H1 (cell line): Measurements from ENCODE around the gene ST6GALNAC4. TPM values are rescaled to one million over a fixed set of nuclear protein-coding genes. Genes with fewer than 3 reads are reported as not detected.

ENCODE experiments used
- CREB1 ChIP-seq: IDR thresholded peaks from 2 replicates; pipeline ENCODE4 v1.6.1; 2012; ENCODE audit warnings: inconsistent platforms
- EP300 ChIP-seq, 2 experiments: IDR thresholded peaks; 1 replicate in 1 of 2; 2 replicates in 1 of 2; pipeline ENCODE4 v1.6.1; 2011 to 2012; ENCODE audit warnings: low read depth in 2 of 2, low read length in 2 of 2, mild to moderate bottlenecking in 2 of 2, borderline replicate concordance in 1 of 2, inconsistent platforms in 1 of 2, moderate library complexity in 1 of 2
- PHF8 ChIP-seq: fragments of 200-600 bp; sonication (generic); conservative IDR thresholded peaks from 2 replicates; pipeline ENCODE4 v1.7.1; 2012; ENCODE audit warnings: low read depth, mild to moderate bottlenecking, inconsistent platforms, low read length, moderate library complexity
- POLR2AphosphoS5 ChIP-seq: IDR thresholded peaks from 2 replicates; pipeline ENCODE4 v1.6.1; 2011; ENCODE audit warnings: low read depth, low read length
- TBP ChIP-seq: IDR thresholded peaks from 2 replicates; pipeline ENCODE4 v1.6.1; 2011; ENCODE audit warnings: low read depth, low read length, improper control_type of control experiment
- polyA plus RNA-seq, 7 experiments: library from polyadenylated mRNA; depleted of rRNA in 3 of 7; stranded (reverse) in 5 of 7; unstranded in 2 of 7; fragments of >200 nt in 5 of 7; fragments of 200-250 nt in 2 of 7; gene quantifications; 1 replicate in 5 of 7; 2 replicates in 1 of 7; 4 replicates in 1 of 7; pipeline versions ENCODE4 v1.2.1 to v1.2.3, GENCODE V29; 2011 to 2013; ENCODE audit warnings: missing spikeins in 2 of 7, mixed read lengths in 2 of 7
- total RNA-seq: library from RNA; stranded (reverse); fragmentation: NEBNext Ultra II Directional; extraction: Animal tissue kit (Norgen Biotek cat#: 25700); gene quantifications from 2 replicates; pipeline ENCODE4 v1.2.1, GENCODE V29; 2021

The ST6GALNAC4 gene
- total and polyA plus RNA-seq, 2 of the 8 experiments (the other 6 are each of a cell fraction or from before 2014, with no cell fraction given), result 21.8 to 34.1 TPM

- peak; percentile 66 for TF ChIP-seq POLR2AphosphoS5
- TF ChIP-seq CREB1, result no peak
- no peak for TF ChIP-seq PHF8
- peak; percentile 73 for TF ChIP-seq TBP
- no peak for TF ChIP-seq EP300 (IDR thresholded peaks at IDR 0.05; ENCODE audit: borderline replicate concordance in 1 of 2, low read depth in 2 of 2, low read length in 2 of 2)
Measured at GRCh38 chr9:127897193-127897692, 19.6 kb downstream of the ST6GALNAC4 start (continued).
